GM12874 (cell line): Measurements from ENCODE around the gene ADCY9.

Experiments used
- CTCF ChIP-seq: IDR thresholded peaks from 2 replicates; pipeline ENCODE4 v1.5.1; 2011; ENCODE audit warnings: low read depth, mild to moderate bottlenecking, control low read depth, low read length, moderate library complexity; ENCODE audit not compliant: insufficient read depth

Gene ADCY9

GRCh38 chr16:4026854-4027253 lies 89.4 kb downstream of the ADCY9 start:
- TF ChIP-seq CTCF: no peak

- TF ChIP-seq CTCF: no peak
Measured at GRCh38 chr16:4025428-4025827, 90.8 kb downstream of the ADCY9 start.

DNA sequence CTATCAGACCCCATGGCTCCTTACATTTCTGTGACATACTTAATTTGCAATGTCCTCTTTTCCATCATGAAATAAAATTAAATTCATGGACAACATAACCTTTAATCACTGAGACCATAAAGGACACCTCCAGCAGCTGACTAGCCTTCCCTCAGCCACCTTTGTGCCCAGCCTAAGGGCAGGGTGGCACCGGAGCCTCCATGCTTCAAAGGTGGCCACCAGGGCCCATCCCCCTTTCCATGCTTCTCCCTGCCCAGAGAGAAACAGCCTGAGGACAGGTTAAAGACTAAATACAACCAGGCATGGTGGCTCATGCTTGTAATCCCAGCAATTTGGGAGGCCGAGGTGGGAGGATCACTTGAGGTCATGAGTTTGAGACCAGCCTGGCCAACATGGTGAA lies 94.3 kb downstream of the ADCY9 start:
- no peak for TF ChIP-seq CTCF

- no peak for TF ChIP-seq CTCF
Measured at GRCh38 chr16:4021070-4021779, 95.0 kb downstream of the ADCY9 start.

DNA sequence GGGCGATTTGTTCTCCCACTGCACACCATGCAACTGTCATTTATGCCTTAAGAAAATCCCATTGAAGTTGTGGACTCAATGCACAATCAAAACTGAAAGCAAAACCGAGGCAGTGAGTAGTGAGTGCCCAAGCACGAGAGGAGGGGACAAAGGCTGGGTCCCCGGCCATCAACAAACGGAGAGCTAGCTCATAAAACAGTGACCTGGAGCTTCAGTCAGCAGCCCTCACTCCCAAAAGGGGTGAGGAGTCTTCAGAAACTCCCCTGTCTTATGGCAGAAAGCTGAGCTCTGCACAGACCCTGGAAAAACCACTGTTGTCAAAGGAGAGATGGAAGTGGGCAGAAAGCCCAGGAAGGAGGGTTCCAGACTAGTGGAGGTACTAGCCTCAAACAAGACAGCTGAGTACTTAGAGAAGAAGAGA lies 96.9 kb downstream of the ADCY9 start:
- TF ChIP-seq CTCF: no peak

- TF ChIP-seq CTCF: no peak
Measured at GRCh38 chr16:4018391-4018790, 97.9 kb downstream of the ADCY9 start.

GRCh38 chr16:4017807-4018206 lies 98.4 kb downstream of the ADCY9 start:
- TF ChIP-seq CTCF: no peak

DNA sequence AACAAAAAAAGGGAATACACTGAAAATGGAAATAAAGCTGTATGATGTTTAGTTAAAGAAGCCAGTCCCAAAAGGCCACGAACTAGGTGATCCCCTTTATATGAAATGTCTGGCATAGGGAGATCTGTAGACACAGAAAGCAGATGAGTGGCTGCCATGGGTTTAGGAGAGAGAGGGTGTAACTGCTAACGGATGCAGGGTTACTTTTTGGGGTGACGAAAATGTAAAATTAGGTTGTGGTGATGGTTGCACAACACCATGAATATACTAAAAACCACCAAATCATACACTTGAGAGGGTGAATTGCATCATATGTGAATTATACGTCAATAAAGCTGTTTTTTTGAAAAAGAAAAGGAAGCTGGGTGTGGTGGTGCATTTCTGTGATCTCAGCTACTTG lies 99.6 kb downstream of the ADCY9 start:
- no peak for TF ChIP-seq CTCF
